ENCODE data around the gene PRR16.

The PRR16 gene

DNA sequence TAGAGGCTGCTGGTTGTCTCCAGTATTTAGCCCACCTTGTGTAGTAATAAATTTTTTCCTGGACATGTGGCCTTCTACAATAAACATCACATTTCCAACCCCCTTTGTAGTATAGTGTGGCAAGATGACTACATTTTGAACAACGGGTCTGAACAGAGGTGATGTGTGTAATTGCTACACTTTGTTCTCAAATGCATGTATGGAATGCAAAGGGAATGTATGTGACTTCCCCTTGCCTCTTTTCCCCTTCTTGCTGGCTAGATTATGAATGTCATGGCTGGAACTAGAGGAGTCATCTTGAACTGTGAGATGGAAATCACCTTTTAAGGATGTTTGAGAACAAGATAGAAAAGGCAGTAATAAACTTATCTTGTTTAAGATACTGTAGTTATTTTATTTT, 54.5 kb downstream of the PRR16 start:
- DNase-seq = no peak

DNA sequence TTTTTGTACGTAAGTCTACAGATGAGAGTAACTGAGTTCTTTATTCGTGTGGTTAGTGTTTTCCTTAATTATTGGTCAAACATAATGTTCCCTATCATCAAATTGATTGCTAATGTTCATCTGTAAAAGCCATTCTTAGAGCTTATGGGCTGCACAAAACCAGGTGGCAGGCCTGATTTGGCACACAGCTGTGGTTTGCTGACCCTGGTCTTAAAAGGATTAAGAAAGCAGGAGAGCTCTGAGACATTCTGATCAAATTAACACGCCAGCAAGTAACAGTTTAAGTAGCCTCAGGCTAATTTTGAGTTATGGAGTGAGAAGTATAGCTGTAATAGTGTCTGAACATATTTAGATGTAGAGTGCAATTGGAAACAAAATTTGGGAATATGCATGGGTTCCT, 63.2 kb downstream of the PRR16 start:
- no peak for DNase-seq

DNA sequence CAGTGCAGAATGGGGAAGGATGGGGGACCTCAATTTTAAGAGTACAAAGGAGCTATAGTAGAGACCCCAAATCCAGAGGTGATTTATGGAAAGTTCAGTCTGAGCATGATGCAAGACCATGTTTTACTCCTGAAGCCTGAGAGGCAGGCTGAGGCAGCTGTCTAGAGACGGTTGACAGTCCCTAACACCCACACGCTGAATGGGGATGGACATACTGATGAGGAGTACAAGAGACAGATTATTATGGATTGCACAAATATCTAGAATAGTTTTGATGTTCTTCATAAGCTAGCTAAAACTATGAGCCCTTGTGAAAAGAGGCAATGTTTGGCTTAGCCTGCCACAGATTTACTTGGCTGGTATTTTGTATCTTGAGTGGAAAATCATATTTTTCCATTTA, 64.5 kb downstream of the PRR16 start:
- DNase-seq = no peak

DNA sequence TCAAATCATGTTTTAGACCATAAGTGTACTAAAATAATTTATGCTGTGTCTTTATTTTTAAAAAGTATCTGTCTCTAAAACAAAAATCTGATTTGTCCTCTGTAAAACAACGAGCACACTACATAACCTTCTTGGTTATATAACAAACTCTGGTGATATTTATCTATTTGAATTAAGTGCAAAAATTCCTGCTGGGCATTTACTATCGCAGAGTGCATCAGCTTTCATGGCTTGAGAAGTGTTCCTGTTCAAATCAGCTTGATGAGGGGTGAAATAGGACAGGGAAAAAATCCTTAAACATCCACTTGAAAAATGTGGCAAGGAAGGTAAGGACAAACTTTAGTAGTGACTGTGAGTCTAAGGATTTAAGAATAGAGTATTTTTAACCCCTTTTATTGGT, 65.3 kb downstream of the PRR16 start:
- DNase-seq = no peak

DNA sequence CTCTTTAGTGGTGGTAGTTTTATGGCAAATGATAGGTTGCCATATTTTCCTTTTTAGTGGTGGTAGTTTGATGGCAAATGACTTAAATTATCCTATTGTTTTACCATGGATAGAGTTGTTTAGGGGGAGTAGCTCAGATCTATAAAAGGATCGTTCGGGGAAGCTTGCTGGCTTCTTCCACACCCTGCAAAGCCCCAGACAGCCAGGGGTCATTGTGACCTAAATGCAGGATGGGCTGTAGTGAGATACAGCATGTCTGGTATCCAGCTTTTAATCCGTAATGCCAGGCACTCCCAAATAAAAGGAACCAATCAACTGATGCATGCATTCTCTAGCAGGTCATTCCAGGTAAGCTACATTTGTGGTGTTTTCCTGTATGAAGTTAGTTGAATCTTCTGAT, 67.1 kb downstream of the PRR16 start:
- no peak for DNase-seq

DNA sequence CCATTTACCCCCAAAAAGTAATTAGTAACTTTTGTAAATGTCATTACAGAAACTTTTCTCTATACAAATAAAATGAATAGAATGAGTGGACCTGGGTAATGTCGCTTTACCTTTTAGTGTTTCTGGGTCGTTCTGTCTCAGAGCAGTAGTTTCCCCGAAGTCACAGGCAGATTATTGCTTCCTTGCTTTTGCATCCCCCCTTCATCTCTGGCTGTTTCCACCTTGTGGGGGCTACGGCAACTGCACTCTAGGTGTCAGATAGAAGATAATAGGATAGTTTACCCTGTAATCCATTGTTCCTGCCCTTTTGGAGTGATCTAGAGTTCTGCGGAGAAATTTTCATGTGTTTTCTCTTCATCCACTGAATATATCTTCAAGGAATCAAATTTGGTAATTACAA, 68.7 kb downstream of the PRR16 start:
- DNase-seq = no peak

DNA sequence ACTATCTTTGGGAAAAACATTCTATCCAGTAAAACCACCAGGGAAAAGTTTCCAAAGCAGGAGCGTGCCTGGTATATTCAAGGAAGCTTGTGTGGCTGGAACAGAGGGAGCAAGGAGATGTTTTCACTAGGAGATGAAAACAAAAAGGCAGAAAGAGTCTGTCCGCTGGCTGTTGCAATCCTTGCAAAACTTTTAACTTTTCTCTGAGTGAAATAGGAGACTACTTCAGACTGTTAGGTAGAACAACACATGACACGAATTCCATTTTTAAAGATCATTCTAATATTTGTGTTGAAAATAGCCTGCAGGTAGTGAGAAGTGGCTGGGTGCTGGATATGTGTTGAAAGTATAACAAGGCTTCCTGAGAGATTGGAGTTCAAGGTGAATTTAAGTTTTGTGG, 69.5 kb downstream of the PRR16 start:
- DNase-seq = no peak

DNA sequence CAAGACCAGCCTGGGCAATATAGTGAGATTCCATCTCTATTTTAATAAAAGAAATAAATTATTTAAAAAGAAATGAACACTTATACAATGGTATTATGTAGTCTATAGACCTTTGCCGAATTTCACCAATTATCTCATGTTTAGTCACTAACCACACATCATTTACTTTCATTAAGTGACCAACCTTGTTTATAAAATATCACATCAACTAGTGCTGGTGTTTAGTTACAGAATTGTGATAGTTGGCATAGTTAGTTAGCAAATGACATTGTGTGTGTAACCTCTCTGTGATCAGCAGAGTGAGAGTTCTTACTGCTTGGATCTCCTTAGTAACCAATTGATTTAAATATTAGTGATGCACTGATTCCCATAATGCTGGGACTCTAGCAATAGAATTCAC, 71.8 kb downstream of the PRR16 start:
- no peak for DNase-seq

DNA sequence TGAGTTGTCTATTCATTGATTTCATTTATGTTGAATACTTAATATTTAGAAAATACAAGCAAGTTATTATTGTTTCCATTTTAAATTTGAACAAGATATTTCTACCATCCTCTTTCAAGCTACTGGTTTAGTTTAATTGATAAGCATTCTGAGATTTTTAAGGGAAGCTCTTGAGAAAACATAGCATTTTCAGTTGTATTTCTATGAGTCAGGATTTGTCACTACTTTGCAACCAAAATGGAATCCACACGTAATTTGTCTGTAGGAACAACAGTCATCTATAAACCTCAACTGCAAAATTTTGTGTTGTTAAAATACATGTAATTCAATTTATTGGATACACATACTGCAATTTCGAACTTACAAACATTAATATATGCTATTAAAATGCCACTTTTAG, 74.0 kb downstream of the PRR16 start:
- DNase-seq = no peak

DNA sequence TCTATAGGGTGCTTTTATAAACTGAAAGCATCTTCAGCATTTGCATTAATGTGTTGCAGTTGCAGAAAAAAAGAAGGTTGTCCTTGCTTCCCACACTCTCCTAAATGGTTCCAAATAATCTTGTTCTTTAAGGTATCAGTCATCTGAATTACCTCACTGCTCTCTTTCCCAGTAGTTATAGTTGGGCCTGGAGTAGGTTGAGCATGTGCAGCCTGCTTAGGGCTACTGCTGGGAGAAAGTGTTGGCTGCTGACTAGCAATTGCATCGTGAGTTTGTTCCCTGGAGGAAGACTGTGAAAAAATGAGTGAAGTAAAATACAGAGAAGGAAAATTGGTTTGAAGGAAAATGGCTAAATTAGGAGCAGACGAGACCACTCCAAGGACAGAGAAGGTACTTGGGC, 74.5 kb downstream of the PRR16 start:
- DNase-seq = no peak

DNA sequence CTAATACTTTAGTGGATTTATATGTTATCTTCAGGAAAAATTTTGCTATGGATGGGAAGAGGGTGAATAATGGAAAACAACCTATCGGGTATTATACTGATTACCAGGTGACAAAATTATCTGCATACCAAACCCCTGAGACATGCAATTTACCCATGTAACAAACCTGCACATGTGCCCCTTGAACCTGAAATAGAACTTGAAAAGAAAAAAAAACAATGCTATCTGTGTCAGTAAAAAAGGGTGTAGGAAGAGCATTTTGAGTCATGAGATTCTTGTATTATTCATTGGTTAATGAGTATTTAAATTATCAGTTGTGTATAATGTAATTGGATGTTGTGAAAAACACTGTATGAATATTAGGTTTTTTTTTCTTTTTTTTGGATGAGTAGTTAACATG, 75.4 kb downstream of the PRR16 start:
- DNase-seq = no peak

DNA sequence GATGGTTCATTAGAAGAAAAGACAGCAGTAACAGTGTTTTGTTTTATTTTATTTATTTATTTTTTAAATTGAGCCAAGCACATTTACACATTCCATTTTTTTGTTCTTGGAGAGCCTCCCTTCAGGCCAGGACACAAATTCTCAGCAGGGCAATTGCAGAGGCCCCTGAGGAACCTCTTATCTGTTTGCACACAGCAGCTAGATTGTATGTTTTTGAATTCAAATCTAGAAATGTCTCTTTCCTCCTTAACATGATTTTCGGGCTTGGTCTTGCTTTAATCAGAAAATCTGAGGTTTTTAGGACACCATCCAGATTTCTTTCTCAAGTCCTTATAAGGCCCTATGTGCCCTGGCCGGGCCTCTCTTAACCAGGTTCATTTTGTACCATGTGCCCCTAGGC, 76.0 kb downstream of the PRR16 start:
- no peak for DNase-seq

DNA sequence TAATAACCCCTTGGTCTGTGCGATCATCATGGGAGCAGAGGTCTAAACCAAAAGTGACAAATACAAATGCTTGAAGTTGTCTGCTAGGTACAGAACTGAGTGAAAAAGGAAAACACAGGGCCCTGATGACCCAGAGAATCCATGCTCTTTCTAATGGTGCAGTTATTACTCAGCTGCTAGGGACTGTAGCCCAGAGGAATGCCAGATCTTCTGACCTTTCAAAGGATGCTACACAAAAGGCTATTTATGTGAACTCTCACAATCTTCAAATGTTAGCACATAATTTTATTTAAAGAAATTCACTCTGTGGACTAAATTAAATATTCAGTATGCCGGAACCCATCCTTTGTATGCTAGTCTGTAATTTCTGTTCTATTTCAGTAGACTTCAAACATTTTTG, 79.9 kb downstream of the PRR16 start:
- DNase-seq = no peak

DNA sequence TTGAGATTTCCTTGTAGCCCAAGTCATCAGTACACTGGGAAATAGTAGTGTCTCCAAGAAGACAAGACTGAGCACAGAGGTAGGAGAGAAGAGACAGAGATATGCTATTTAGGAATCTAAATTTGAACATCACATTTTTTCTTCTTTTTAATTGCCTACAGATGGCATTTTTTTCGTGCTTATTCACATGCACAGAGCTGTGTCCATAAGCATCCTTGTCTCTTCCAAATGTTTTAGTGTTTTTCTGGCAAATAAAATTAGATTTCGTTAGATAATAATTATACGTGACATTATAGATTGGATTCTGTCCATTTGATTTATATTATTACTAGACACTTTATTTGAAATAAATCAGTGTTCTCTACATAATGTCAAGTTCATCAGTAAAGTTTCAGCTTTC, 80.9 kb downstream of the PRR16 start:
- DNase-seq = no peak

DNA sequence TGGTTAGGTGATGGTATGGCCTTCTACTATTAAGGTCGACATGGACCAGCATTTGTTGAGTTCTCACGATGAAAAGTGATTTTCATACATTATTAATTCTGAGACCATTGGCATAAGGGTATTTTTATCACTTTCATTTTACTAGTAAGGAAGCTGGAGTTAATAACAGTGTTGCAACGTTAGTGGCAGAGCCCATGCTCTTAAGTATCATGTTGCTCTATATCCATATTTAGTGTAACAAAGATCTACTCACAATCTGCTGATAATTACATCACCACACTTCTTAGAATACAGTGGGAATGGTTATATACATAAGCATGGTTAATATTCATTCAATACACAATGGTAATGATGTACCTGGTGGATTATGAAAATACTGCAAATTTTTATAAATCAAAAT, 81.9 kb downstream of the PRR16 start:
- no peak for DNase-seq

DNA sequence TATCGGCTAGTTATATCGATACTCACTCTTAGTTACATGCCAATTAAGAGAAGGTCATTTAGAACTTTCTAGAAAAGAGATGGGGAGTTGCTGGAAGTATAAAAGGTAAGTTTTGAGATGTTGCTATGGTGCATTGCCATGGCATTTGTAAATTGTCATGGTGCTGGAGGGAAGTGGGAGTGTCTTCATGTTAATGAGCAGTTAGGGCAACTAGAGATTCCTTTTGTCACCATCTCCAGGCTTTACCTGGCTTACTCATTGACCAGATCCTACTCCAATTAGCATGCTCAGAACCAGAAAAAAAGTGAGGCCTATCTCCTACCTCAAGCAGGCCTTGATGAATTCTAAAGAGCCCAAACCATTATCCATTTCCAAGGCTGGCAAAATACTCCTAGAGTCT, 82.8 kb downstream of the PRR16 start:
- DNase-seq = no peak

DNA sequence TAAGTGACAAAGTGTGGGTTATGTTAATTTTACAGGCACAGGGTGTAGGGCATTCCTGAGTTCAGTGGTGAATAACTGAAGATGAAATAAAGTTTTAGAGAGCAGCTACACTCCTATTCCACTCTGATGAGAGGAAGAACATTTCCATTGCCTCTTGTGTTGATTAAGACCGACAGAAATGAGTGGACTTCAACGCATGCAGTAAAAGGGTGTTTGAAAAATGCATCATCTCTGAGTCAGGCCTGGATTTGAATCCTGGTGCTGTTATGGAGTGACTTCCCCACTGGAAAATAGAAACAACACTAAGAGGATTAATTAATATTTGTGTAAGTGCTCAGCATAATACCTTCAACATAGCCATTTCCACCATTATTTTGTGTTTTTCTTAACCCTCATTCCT, 86.3 kb downstream of the PRR16 start:
- DNase-seq = no peak

DNA sequence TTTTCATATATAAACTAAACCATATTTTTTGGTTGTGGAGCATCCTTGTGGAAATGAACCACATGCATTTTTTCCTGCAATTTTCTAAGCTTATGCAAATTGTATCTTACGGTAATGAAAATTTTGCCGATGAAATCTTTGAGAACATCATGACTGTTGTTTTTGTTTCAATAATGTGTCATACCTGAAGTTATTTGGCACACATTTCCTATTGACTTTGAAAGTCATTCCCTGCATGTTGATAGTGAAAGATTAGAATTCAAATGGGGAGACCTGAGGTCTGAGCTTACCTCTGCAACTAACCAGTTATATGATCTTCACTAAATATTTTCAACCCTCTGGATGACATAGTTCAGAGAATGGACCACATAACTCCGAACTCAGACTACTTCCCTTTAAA, 88.5 kb downstream of the PRR16 start:
- DNase-seq = no peak

DNA sequence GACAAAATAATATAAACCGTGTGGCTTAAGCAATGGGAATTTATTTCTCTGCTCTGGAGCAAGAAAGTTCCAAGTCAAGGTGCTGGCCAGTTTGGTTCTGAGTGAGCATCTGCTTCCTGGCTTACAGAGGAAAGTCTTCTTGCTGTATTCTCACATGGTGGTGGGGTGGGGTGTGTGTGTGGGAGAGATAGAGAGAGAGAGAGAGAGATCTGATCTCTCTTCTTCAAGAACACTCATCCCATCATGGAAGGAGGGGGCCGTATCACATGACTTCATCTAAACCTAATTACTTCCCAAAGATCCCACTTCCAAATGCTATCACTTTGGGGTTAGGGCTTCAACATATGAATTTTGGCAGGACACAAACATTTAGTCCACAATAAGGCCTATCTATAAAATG, 91.2 kb downstream of the PRR16 start:
- no peak for DNase-seq

DNA sequence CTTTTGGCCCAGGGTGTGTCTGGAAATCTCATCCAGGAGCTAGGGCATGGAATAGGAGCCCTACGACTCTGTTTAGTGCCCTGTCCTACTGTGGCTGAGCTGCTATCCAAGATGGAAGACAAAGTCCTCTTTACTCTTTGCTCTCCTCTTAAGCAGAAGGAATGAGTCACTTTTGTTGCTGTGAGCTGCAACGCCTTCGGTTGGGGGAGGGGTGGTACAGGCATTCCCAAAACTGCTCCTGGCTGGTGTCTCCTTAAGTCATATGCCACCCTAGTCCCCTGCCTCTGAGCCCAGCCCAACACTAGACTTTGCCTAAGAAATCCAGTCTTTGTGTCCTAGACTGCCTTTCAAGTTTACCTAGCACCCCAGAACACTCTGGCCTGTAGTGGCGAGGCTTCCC, 99.9 kb downstream of the PRR16 start:
- no peak for DNase-seq

DNA sequence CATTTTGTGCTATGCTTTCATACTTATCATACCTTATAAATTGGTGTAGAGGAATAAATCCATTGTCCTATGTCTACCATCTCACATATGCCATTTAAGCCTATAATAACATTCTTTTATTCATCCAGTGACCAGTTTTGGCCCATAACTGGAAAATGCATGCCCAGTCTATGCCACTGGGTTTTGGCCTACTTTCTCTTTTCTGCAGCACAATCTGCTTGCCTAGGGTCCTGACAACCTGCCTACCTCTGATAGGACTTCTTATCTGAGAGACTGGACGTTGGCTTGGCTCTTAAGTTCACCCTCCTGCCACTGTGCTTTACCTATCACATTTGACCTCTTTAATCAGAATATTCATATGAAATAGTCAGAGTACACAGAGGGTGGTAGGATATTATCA, 103.0 kb downstream of the PRR16 start:
- no peak for DNase-seq

DNA sequence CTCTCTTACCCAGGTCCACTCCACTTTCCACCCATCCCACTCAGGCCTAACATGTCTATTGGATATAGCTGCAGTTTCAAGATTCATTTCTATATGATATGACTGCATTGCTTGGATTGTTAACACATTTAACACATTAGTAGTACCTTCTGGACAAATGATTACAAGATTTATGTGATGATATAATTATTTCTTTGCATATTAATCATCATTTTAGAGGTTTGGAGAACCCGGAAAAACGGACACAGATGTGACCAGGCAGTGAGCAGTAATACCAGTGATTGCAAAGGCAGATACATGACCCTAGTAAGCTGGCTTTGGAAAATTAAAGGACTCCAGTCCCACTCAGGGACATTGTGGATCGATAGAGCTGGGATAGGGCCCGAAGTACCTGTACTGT, 103.8 kb downstream of the PRR16 start:
- no peak for DNase-seq

DNA sequence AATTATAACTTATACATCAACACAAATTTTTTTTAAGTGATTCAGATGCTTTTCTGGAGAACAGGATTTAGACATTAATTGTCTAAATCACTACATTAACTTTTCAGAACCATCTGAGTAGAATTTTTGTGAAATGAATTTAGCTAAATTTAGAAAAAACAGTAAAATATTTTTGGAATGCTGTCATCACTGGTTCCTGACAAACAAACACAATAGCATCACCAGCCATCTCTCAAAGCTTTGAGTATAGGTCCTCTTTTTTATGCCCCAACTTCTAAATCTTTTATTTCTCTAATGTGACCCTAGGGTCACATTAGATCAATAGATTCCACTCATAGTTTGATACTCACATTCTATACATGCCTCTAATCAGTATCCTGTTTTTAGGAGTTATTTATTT, 104.6 kb downstream of the PRR16 start:
- no peak for DNase-seq

DNA sequence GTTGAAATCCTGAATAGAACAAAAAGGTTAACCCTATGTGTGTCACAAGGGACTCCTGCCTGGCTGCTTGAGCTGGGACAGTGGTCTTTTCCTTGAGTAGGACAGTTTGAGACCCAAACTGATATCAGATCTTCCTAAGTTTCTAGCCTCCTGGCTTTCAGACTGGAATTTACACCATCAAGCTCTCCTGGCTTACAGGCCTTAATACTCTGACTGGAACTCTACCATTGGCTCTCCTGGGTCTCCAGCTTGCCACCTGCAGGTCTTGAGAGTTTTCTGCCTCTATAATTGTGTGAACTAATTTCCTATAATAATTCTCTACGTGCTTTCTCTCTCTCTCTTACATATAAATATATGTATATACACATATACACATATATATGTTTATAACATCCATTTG, 112.5 kb downstream of the PRR16 start:
- no peak for DNase-seq

DNA sequence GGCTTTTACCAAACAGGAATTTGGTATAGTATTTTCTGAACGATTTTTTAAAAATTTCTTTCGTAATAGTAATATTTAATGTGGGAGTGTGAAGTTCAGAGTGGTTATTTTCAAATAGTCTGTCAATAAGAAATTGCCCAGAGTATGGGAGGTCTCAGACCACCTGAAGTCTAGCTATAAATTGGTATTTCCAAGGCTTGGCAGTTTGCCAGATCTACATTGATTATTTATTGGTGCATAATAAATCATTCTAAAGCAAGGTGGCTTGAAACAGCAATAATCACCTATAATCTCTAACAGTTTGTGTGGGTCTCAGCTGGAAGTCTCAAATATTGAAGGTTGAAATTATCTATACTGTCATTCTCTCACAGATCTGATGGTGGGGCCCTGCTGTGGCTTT, 118.5 kb downstream of the PRR16 start:
- DNase-seq = no peak

DNA sequence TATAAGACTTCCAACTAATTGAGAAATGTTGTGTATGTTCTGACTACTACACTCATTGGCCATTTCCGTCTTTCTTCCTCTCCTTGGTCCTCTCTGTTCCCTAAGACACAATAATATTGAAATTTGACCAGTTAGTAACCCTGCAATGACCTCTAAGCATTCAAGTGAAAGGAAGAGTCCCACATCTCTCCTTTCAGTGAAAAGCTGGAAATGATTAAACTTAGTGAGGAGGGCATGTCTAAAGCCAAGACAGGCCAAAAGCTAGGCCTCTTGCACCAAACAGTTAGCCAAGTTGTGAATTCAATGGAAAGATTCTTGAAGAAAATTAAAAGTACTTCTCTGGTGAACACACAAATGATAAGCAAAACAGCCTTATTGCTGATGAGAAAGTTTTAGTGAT, 122.5 kb downstream of the PRR16 start:
- no peak for DNase-seq

DNA sequence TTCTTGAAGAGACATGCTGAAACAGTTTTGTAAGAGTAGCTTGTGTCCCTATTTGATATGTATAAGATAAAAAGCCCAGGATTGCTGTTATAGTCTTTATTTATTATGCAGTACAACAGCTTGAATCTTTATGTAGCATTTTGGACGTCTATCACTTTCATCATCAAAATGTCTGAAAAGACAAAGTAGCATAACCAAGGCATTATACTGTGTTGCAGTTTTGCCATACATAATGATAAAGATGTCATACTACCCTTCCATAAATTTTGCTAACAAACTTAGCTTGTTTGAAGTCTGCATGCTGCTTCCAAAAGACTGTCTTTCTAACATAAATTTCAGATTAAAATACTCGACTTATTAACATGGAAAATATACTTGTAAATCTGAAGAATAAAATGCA, 127.8 kb downstream of the PRR16 start:
- no peak for DNase-seq

Measured in KG1 (cell line).